GM23338 (cell line): ENCODE measurements around the gene ALPP. TPM values are rescaled to one million over a fixed set of nuclear protein-coding genes. Genes with fewer than 3 reads are reported as not detected.

Experiments
- ATAC-seq: fragments of 200-7000 bp; cut with Tn5 transposase; 3 replicates; pipeline ENCODE4 v1.9.1; 2020
- DNase-seq: peaks from one replicate; pipeline ENCODE4 v3.0.0-alpha.2; 2015; ENCODE audit warnings: low spot score
- H2AFZ ChIP-seq: fragments of 200-600 bp; sonication (generic); 2 replicates; pipeline ENCODE4 v1.8.0; 2016; ENCODE audit warnings: antibody characterized with exemption, mild to moderate bottlenecking, moderate library complexity
- H3F3A ChIP-seq: fragments of 200-600 bp; sonication (generic); replicated peaks from 2 replicates; pipeline ENCODE4 v1.8.0; 2017; ENCODE audit warnings: antibody characterized with exemption, mixed run types, low read depth
- H3K27ac ChIP-seq: fragments of 200-600 bp; sonication (generic); 2 replicates; pipeline ENCODE4 v1.6.1; 2016; ENCODE audit warnings: low read depth
- H3K27me3 ChIP-seq: fragments of 200-600 bp; sonication (generic); 2 replicates; pipeline ENCODE4 v1.8.0; 2016; ENCODE audit warnings: mild to moderate bottlenecking, mixed run types, moderate library complexity; ENCODE audit not compliant: insufficient read depth
- H3K36me3 ChIP-seq: fragments of 200-600 bp; sonication (generic); 2 replicates; pipeline ENCODE4 v1.8.0; 2016; ENCODE audit warnings: mild to moderate bottlenecking; ENCODE audit not compliant: insufficient read depth
- H3K4me1 ChIP-seq: fragments of 200-600 bp; sonication (generic); 2 replicates; pipeline ENCODE4 v1.8.0; 2016; ENCODE audit warnings: mild to moderate bottlenecking, moderate library complexity; ENCODE audit not compliant: insufficient read depth
- H3K4me2 ChIP-seq: fragments of 200-600 bp; sonication (generic); 2 replicates; pipeline ENCODE4 v1.7.1; 2017; ENCODE audit warnings: mixed run types
- H3K4me3 ChIP-seq: fragments of 200-600 bp; sonication (generic); 2 replicates; pipeline ENCODE4 v1.6.1; 2016; ENCODE audit warnings: mixed run types
- H3K79me2 ChIP-seq: fragments of 200-600 bp; sonication (generic); replicated peaks from 2 replicates; pipeline ENCODE4 v1.8.0; 2017; ENCODE audit warnings: mild to moderate bottlenecking; ENCODE audit not compliant: insufficient read depth
- H3K9me2 ChIP-seq: fragments of 200-600 bp; sonication (generic); 2 replicates; pipeline ENCODE4 v1.8.0; 2017; ENCODE audit not compliant: insufficient read depth
- H4K20me1 ChIP-seq: fragments of 200-600 bp; sonication (generic); replicated peaks from 2 replicates; pipeline ENCODE4 v1.8.0; 2017; ENCODE audit warnings: mild to moderate bottlenecking; ENCODE audit not compliant: insufficient read depth
- H3K27ac Mint-ChIP-seq: 2 replicates; pipeline ENCODE4 v1.8.0; 2020; ENCODE audit warnings: inconsistent platforms, mild to moderate bottlenecking, moderate library complexity, mixed read lengths
- H3K27me3 Mint-ChIP-seq: 3 replicates; pipeline ENCODE4 v1.8.0; 2022; ENCODE audit warnings: low read depth, mild to moderate bottlenecking, moderate library complexity, mixed read lengths, inconsistent platforms; ENCODE audit not compliant: insufficient read depth, poor library complexity
- H3K36me3 Mint-ChIP-seq: 3 replicates; pipeline ENCODE4 v1.8.0; 2021; ENCODE audit warnings: low read depth, mild to moderate bottlenecking, inconsistent platforms, moderate library complexity, mixed read lengths
- H3K4me1 Mint-ChIP-seq: 3 replicates; pipeline ENCODE4 v1.8.0; 2020; ENCODE audit warnings: mild to moderate bottlenecking, inconsistent platforms, mixed read lengths
- H3K4me3 Mint-ChIP-seq: 3 replicates; pipeline ENCODE4 v1.8.0; 2021; ENCODE audit warnings: moderate library complexity, mild to moderate bottlenecking, inconsistent platforms, mixed read lengths
- H3K9me3 Mint-ChIP-seq: 3 replicates; pipeline ENCODE4 v1.8.0; 2020; ENCODE audit warnings: moderate library complexity, mild to moderate bottlenecking, inconsistent platforms, mixed read lengths
- CREB1 ChIP-seq: fragments of 250-450 bp; sonication (Bioruptor Pico); IDR thresholded peaks from 2 replicates; pipeline ENCODE4 v1.5.0; 2020; ENCODE audit warnings: low read depth, mild to moderate bottlenecking, moderate library complexity
- EZH2 ChIP-seq: fragments of 200-600 bp; sonication (generic); IDR thresholded peaks from one replicate; pipeline ENCODE4 v1.8.0; 2017; ENCODE audit warnings: antibody characterized with exemption, mild to moderate bottlenecking, low read depth; ENCODE audit not compliant: unreplicated experiment
- EZH2phosphoT487 ChIP-seq: fragments of 200-600 bp; sonication (generic); IDR thresholded peaks from one replicate; pipeline ENCODE4 v1.8.1; 2018; ENCODE audit warnings: antibody characterized with exemption; ENCODE audit not compliant: unreplicated experiment
- NANOG ChIP-seq: IDR thresholded peaks from 2 replicates; pipeline ENCODE4 v1.6.1; 2016; ENCODE audit warnings: antibody characterized with exemption, borderline replicate concordance
- POLR2AphosphoS5 ChIP-seq: IDR thresholded peaks from 2 replicates; pipeline ENCODE4 v1.6.1; 2016; ENCODE audit warnings: antibody characterized with exemption, low read depth
- ZNF331 ChIP-seq: fragments of 250-450 bp; sonication (Bioruptor Pico); IDR thresholded peaks from 2 replicates; pipeline ENCODE4 v1.5.0; 2020; ENCODE audit warnings: low read depth, mild to moderate bottlenecking, moderate library complexity
- ZNF462 ChIP-seq: fragments of 250-450 bp; sonication (Bioruptor Pico); IDR thresholded peaks from 2 replicates; pipeline ENCODE4 v1.5.0; 2020; ENCODE audit warnings: mild to moderate bottlenecking, moderate library complexity
- polyA plus RNA-seq: library from polyadenylated mRNA; unstranded; fragments of >200 nt; fragmentation: Nextera tagmentation; extraction: Ambion mirVana; gene quantifications from 2 replicates; pipeline ENCODE4 v1.2.1, GENCODE V29; 2016
- total RNA-seq: library from RNA; depleted of rRNA; stranded (reverse); fragments of >200 nt; shearing (Covaris generic); gene quantifications from 2 replicates; pipeline ENCODE4 v1.2.3, GENCODE V29; 2014
- TF ChIP-seq, protein P1 (sequence below), 2 experiments: fragments of 200-600 bp in 1 of 2; sonication (generic) in 1 of 2; conservative IDR thresholded peaks; 2 replicates each; pipeline versions ENCODE4 v1.5.1 to v1.6.1; 2016 to 2017; ENCODE audit warnings: antibody characterized with exemption in 2 of 2, low read depth in 2 of 2, mild to moderate bottlenecking in 2 of 2, moderate library complexity in 1 of 2
- TF ChIP-seq, protein P2 (sequence below): IDR thresholded peaks from one replicate; pipeline ENCODE4 v1.6.1; 2018; ENCODE audit warnings: antibody characterized with exemption; ENCODE audit not compliant: unreplicated experiment

ALPP gene
- total and polyA plus RNA-seq, 2 experiments from 2014 or later = 0.28 TPM; not detected in 1

DNA sequence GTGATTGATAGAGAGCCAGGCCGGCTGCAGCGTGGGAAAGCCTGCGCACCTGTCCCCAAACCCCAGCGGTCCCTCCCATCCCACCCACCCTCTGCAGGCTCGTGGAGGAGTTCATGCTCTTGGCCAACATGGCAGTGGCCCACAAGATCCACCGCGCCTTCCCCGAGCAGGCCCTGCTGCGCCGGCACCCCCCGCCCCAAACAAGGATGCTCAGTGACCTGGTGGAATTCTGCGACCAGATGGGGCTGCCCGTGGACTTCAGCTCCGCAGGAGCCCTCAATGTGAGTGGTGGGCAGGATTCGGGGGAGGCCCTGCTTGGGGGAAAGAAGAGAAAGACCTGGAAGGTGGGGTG lies 48.9 kb upstream of the ALPP start (continued):
- TF ChIP-seq, protein P1, sequence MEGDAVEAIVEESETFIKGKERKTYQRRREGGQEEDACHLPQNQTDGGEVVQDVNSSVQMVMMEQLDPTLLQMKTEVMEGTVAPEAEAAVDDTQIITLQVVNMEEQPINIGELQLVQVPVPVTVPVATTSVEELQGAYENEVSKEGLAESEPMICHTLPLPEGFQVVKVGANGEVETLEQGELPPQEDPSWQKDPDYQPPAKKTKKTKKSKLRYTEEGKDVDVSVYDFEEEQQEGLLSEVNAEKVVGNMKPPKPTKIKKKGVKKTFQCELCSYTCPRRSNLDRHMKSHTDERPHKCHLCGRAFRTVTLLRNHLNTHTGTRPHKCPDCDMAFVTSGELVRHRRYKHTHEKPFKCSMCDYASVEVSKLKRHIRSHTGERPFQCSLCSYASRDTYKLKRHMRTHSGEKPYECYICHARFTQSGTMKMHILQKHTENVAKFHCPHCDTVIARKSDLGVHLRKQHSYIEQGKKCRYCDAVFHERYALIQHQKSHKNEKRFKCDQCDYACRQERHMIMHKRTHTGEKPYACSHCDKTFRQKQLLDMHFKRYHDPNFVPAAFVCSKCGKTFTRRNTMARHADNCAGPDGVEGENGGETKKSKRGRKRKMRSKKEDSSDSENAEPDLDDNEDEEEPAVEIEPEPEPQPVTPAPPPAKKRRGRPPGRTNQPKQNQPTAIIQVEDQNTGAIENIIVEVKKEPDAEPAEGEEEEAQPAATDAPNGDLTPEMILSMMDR (conservative IDR thresholded peaks at IDR 0.05; ENCODE audit: low read depth in 2 of 2) = no peak
- TF ChIP-seq EZH2phosphoT487 = no peak

GRCh38 chr2:232330068-232330999 lies 48.2 kb upstream of the ALPP start:
- Mint-ChIP-seq H3K9me3 (no peaks in the 10 kb centered on the region), H3K27me3 (peaks cover 2% of the 10 kb centered on the region), H3K36me3 (no peaks in the 10 kb centered on the region; the same call in 2 of the 3 replicates), H3K27ac (no peak overlapping the region), H3K4me3 (no peak overlapping the region), H3K4me1 (peaks cover 4% of the 10 kb centered on the region; the same call in 2 of the 3 replicates)
- H3F3A ChIP-seq = no peaks in the 10 kb centered on the region
- H3K27me3 ChIP-seq = no peaks in the 10 kb centered on the region
- no peaks in the 10 kb centered on the region for H3K9me2 ChIP-seq
- no peak overlapping the region for H2AFZ ChIP-seq
- peak; percentile 83 for DNase-seq
- H3K4me3 ChIP-seq = no peak overlapping the region
- H3K36me3 ChIP-seq = no peaks in the 10 kb centered on the region
- H3K79me2 ChIP-seq = no peaks in the 10 kb centered on the region
- H3K27ac ChIP-seq = no peak overlapping the region
- no peaks in the 10 kb centered on the region for H4K20me1 ChIP-seq
- H3K4me2 ChIP-seq = no peak overlapping the region
- peak; percentile 17 for ATAC-seq
- H3K4me1 ChIP-seq = no peaks in the 10 kb centered on the region
- no peak for TF ChIP-seq ZNF462 (CRISPR knock-in tag)
- TF ChIP-seq NANOG = no peak
- no peak for TF ChIP-seq ZNF331 (CRISPR knock-in tag)
- no peak for TF ChIP-seq EZH2
- TF ChIP-seq, protein P1 (conservative IDR thresholded peaks at IDR 0.05; ENCODE audit: low read depth in 2 of 2) = no peak
- TF ChIP-seq CREB1 (CRISPR knock-in tag) = no peak
- no peak for TF ChIP-seq POLR2AphosphoS5
- TF ChIP-seq, protein P2, sequence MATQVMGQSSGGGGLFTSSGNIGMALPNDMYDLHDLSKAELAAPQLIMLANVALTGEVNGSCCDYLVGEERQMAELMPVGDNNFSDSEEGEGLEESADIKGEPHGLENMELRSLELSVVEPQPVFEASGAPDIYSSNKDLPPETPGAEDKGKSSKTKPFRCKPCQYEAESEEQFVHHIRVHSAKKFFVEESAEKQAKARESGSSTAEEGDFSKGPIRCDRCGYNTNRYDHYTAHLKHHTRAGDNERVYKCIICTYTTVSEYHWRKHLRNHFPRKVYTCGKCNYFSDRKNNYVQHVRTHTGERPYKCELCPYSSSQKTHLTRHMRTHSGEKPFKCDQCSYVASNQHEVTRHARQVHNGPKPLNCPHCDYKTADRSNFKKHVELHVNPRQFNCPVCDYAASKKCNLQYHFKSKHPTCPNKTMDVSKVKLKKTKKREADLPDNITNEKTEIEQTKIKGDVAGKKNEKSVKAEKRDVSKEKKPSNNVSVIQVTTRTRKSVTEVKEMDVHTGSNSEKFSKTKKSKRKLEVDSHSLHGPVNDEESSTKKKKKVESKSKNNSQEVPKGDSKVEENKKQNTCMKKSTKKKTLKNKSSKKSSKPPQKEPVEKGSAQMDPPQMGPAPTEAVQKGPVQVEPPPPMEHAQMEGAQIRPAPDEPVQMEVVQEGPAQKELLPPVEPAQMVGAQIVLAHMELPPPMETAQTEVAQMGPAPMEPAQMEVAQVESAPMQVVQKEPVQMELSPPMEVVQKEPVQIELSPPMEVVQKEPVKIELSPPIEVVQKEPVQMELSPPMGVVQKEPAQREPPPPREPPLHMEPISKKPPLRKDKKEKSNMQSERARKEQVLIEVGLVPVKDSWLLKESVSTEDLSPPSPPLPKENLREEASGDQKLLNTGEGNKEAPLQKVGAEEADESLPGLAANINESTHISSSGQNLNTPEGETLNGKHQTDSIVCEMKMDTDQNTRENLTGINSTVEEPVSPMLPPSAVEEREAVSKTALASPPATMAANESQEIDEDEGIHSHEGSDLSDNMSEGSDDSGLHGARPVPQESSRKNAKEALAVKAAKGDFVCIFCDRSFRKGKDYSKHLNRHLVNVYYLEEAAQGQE = no peak
